Uterus (tissue), 4 donors: ENCODE measurements around the gene HBEGF. TPM values are rescaled to one million over a fixed set of nuclear protein-coding genes. Genes with fewer than 3 reads are reported as not detected.

Source experiments
- DNase-seq, 2 donors: peaks; one replicate each; pipeline ENCODE4 v3.0.0-alpha.2; 2019 to 2020
- H3K27ac ChIP-seq, 2 donors: fragments of 200-600 bp; sonication (generic); 1 replicate in 1 of 2; 2 replicates in 1 of 2; pipeline ENCODE4 v1.5.1; 2016 to 2018
- H3K27me3 ChIP-seq, 2 donors: fragments of 200-600 bp; sonication (generic); one replicate each; pipeline ENCODE4 v1.5.1; 2018 to 2019; ENCODE audit warnings: control low read depth in 1 of 2
- H3K36me3 ChIP-seq, 2 donors: fragments of 200-600 bp; sonication (generic); one replicate each; pipeline ENCODE4 v1.5.1; 2019; ENCODE audit warnings: control low read depth in 1 of 2
- H3K4me1 ChIP-seq, 2 donors: fragments of 200-600 bp; sonication (generic); one replicate each; pipeline ENCODE4 v1.5.1; 2018 to 2019; ENCODE audit warnings: control low read depth in 1 of 2
- H3K4me3 ChIP-seq, 2 donors: fragments of 200-600 bp; sonication (generic); 1 replicate in 1 of 2; 2 replicates in 1 of 2; pipeline ENCODE4 v1.5.1; 2018 to 2019; ENCODE audit warnings: mild to moderate bottlenecking in 1 of 2
- H3K9me3 ChIP-seq, 2 donors: fragments of 200-600 bp; sonication (generic); one replicate each; pipeline ENCODE4 v1.5.1; 2019; ENCODE audit warnings: control low read depth in 1 of 2
- POLR2A ChIP-seq, 2 donors: fragments of 450-650 bp; IDR thresholded peaks; one replicate each; pipeline ENCODE4 v1.6.1; 2016; ENCODE audit warnings: antibody characterized with exemption in 2 of 2, mild to moderate bottlenecking in 1 of 2, moderate library complexity in 1 of 2
- intact Hi-C: fragments of 100-400 bp; cut with DNase I; formaldehyde crosslinking; loops from one replicate; pipeline ENCODE4 v1.15.1; 2023; ENCODE audit warnings: low total_unique reads
- total RNA-seq, 4 donors: library from RNA; depleted of rRNA in 3 of 4; stranded (reverse); fragments of >200 nt in 3 of 4; gene quantifications; one replicate each; pipeline versions ENCODE4 v1.1.0 to v1.2.4, GENCODE V29; 2014 to 2023
- TF ChIP-seq, protein P1 (sequence below), 4 experiments: fragments of 200-600 bp in 2 of 4; fragments of 450-650 bp in 2 of 4; sonication (generic) in 2 of 4; IDR thresholded peaks; one replicate each; pipeline ENCODE4 v1.5.1; 2016 to 2019; ENCODE audit warnings: antibody characterized with exemption in 4 of 4, mild to moderate bottlenecking in 2 of 4, moderate library complexity in 1 of 4
- donor health status: DM: yes; HTN: yes; CAD: no.

HBEGF gene
- total RNA-seq, 4 donors from 2014 or later, result 0.77 to 24.4 (median 8.4) TPM

DNA sequence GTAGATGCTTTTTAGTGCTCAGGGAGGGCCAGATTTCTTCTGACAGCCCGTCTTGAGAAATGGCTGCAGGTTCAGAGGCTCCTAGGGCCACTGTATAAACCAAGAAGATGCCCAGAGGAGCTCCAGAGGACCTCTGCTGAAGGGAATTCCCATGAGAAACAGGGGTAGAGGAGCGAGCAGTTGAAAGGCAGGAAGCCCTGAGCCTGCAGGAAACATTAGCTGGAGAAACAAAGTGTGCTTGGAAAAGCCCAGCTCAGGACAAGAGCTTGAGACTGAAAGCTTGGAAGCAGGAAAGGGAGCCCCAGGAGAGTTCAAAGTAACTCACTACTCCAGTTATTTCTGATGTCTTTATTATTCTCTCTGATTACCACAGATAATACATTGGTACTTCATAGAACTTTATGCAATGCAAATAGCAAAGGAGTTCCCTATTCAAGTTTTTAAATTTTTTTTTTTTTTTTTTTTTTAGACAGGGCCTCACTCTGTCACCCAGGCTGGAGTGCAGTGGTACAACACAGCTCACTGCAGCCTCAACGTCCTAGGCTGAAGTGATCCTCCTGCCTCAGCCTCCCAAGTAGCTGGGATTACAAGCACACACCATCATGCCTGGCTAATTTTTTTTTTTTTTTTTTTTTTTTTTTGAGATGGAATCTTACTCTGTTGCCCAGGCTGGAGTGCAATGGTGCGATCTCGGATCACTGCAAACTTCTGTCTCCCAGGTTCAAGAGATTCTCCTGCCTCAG, 16.5 kb downstream of the HBEGF start:
- H3K9me3 ChIP-seq, result no peaks in the 10 kb centered on the region
- no peak for DNase-seq
- intact Hi-C loops, result no loop called here

DNA sequence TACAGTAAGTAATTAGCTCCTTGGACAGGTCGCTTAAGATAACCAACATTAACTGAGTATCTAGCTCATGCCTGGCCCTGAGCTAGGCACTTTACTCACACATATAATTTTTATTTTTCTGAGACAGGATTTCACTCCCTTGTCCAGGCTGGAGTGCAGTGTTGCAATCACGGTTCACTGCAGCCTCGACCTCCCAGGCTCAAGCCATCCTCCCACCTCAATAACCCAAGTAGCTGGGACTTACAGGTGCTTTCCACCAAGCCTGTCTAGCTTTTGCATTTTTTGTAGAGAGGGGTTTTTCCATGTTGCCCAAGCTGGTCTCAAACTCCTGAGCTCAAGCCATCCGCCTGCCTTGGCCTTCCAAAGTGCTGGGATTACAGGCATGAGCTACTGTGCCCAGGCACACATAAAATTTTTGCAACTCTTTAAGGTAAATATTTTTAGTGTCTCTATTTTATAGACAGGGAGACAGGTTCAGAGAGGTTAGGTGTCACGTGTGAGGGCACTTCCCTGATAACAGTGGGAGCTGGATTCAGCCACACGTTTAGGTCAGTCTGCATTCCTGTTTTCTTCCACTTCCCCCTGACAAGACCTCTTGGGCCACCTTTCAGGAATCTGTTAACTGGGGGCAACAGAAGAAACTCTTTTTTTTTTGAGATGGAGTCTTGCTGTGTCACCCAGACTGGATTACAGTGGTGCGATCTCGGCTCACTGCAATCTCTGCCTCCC, 18.2 kb downstream of the HBEGF start:
- H3K27ac ChIP-seq, result peak overlapping the region in 1 of 2 donors; percentile 15
- TF ChIP-seq, protein P1, sequence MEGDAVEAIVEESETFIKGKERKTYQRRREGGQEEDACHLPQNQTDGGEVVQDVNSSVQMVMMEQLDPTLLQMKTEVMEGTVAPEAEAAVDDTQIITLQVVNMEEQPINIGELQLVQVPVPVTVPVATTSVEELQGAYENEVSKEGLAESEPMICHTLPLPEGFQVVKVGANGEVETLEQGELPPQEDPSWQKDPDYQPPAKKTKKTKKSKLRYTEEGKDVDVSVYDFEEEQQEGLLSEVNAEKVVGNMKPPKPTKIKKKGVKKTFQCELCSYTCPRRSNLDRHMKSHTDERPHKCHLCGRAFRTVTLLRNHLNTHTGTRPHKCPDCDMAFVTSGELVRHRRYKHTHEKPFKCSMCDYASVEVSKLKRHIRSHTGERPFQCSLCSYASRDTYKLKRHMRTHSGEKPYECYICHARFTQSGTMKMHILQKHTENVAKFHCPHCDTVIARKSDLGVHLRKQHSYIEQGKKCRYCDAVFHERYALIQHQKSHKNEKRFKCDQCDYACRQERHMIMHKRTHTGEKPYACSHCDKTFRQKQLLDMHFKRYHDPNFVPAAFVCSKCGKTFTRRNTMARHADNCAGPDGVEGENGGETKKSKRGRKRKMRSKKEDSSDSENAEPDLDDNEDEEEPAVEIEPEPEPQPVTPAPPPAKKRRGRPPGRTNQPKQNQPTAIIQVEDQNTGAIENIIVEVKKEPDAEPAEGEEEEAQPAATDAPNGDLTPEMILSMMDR (IDR thresholded peaks at IDR 0.05), result no peak
- TF ChIP-seq POLR2A (IDR thresholded peaks at IDR 0.05), result no peak

More for the DNA sequence above, 16.5 kb downstream of the HBEGF start:
- Histone ChIP-seq H3K36me3 (no peaks in the 10 kb centered on the region), H3K4me1 (peaks cover 0 to 3% of the 10 kb centered on the region in 2 donors), H3K27ac (peak overlapping the region in 1 of 2 donors; percentile 19), H3K4me3 (no peak overlapping the region), H3K27me3 (no peaks in the 10 kb centered on the region)
- TF ChIP-seq, protein P1 (IDR thresholded peaks at IDR 0.05), result no peak
- TF ChIP-seq POLR2A (IDR thresholded peaks at IDR 0.05), result no peak

DNA sequence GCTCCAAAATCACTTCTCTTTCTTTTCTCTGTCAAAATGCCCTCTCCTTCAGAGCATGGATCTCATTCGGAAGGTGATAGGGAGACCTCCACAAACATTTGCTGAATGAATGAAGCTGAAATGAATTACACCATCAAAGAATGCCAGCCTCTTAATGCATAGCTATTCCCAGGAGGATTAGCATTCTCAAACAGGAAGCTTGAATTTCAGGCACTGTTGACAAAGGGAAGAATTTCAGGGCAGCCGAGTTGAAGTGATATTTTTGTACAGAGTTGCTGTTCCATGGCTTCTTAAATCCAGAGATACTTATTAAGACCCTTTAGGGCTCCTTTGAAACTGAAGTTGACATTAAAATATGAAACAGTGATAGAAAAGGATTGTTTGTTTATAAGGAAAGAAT, 18.8 kb downstream of the HBEGF start:
- TF ChIP-seq POLR2A (IDR thresholded peaks at IDR 0.05), result no peak
- TF ChIP-seq, protein P1 (IDR thresholded peaks at IDR 0.05), result no peak
- Histone ChIP-seq H3K4me1 (peaks cover 6 to 16% of the 10 kb centered on the region in 2 donors), H3K9me3 (no peaks in the 10 kb centered on the region), H3K4me3 (no peak overlapping the region), H3K27me3 (no peaks in the 10 kb centered on the region), H3K27ac (no peak overlapping the region), H3K36me3 (no peaks in the 10 kb centered on the region)
- DNase-seq, result no peak
- intact Hi-C loops, result no loop called here

More for the DNA sequence above, 18.2 kb downstream of the HBEGF start:
- no peak for DNase-seq
- Histone ChIP-seq H3K4me1 (peaks cover 4 to 11% of the 10 kb centered on the region in 2 donors), H3K4me3 (no peak overlapping the region), H3K9me3 (no peaks in the 10 kb centered on the region), H3K36me3 (no peaks in the 10 kb centered on the region), H3K27me3 (no peaks in the 10 kb centered on the region)
- intact Hi-C loops, result no loop called here

DNA sequence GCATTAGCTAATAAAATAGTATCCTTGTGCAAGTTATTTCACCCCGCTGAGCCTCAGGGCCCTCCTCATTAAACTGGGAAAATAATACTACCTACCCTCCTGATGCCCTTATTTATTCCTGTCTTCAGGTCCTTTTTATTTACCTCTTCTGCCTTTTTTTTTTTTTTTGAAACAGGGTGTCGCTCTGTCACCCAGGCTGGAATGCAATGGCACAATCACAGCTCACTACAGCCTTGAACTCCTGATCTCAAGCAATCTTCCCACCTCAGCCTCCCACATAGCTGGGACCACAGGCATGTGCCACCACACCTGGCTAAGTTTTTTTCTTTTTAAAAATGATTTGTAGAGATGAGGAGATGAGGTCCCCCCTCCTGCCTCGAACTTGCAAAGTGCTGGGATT, 20.9 kb downstream of the HBEGF start:
- intact Hi-C loops, result no loop called here
- H3K36me3 ChIP-seq, result no peaks in the 10 kb centered on the region
- H3K27me3 ChIP-seq, result no peaks in the 10 kb centered on the region
- peak overlapping the region in 1 of 2 donors; percentile 85 for H3K27ac ChIP-seq
- no peak overlapping the region for H3K4me3 ChIP-seq
- no peaks in the 10 kb centered on the region for H3K9me3 ChIP-seq
- TF ChIP-seq, protein P1 (IDR thresholded peaks at IDR 0.05), result no peak
- no peak for TF ChIP-seq POLR2A (IDR thresholded peaks at IDR 0.05)
- H3K4me1 ChIP-seq, result peaks cover 6 to 18% of the 10 kb centered on the region in 2 donors
- DNase-seq, result no peak
